GM12878 (cell line): ENCODE data around the gene RALBP1. TPM values are rescaled to one million over a fixed set of nuclear protein-coding genes. Genes with fewer than 3 reads are reported as not detected.

ENCODE experiments used
- ATAC-seq: fragments of 200-7000 bp; cut with Tn5 transposase; 3 replicates; pipeline ENCODE4 v1.9.1; 2020; ENCODE audit warnings: mild to moderate bottlenecking, moderate library complexity
- Bru-seq: library from RNA; stranded (reverse); fragments of 400-500 nt; gene quantifications from one replicate; lab custom pipeline; 2021; lab: Mats Ljungman, UMichigan
- BruChase-seq, 2 experiments: library from RNA; stranded (reverse); fragments of 400-500 nt; gene quantifications; one replicate each; lab custom pipeline; 2021; lab: Mats Ljungman, UMichigan
- BruUV-seq: library from RNA; stranded (reverse); fragments of 400-500 nt; replicated peaks from 2 replicates; lab custom pipeline; 2021; lab: Mats Ljungman, UMichigan
- CTCF ChIA-PET: fragments of 300-600 bp; sonication (Branson Sonifier 250); formaldehyde crosslinking; extraction: SDS; loops from one replicate; lab custom pipeline; 2021; ENCODE audit warnings: inconsistent platforms; lab: Yijun Ruan, JAX
- POLR2A ChIA-PET: fragments of 350-600 bp; formaldehyde crosslinking; extraction: SDS; loops from one replicate; lab custom pipeline; 2021; ENCODE audit warnings: inconsistent platforms; lab: Charles Lee
- RAD21 ChIA-PET: fragments of 300-600 bp; sonication (Branson Sonifier 250); formaldehyde crosslinking; loops from one replicate; lab custom pipeline; 2023; ENCODE audit warnings: antibody characterized with exemption; ENCODE audit not compliant: unreplicated experiment; lab: Charles Lee
- SMC1A ChIA-PET: fragments of 300-600 bp; sonication (Branson Sonifier 250); formaldehyde crosslinking; loops from one replicate; lab custom pipeline; 2023; ENCODE audit not compliant: unreplicated experiment, uncharacterized antibody; lab: Charles Lee
- DNase-seq: peaks from one replicate; pipeline ENCODE4 v3.0.0-alpha.2; 2011; ENCODE audit warnings: low read depth, low spot score
- FAIRE-seq: peaks from 3 replicates; lab custom pipeline; 2011; peaks lifted over from hg19 to GRCh38; lab: Jason Lieb, UNC
- H2AFZ ChIP-seq: 2 replicates; pipeline ENCODE4 v1.6.0; 2011; ENCODE audit warnings: low read depth, low read length, control low read depth; ENCODE audit not compliant: control insufficient read depth
- H3K27ac ChIP-seq: 2 replicates; pipeline ENCODE4 v1.5.1; 2011; ENCODE audit warnings: control low read depth; ENCODE audit not compliant: control insufficient read depth, insufficient read depth
- H3K27me3 ChIP-seq, 2 experiments: replicated peaks in 1 of 2; 2 replicates each; pipeline versions ENCODE4 v1.6.0 to v1.6.1; 2011; ENCODE audit warnings: low read length in 1 of 2; ENCODE audit not compliant: control insufficient read depth in 2 of 2, insufficient read depth in 2 of 2
- H3K36me3 ChIP-seq, 2 experiments: 2 replicates each; pipeline ENCODE4 v1.5.1; 2011; ENCODE audit warnings: low read length in 1 of 2; ENCODE audit not compliant: control insufficient read depth in 2 of 2, insufficient read depth in 2 of 2
- H3K4me1 ChIP-seq: 2 replicates; pipeline ENCODE4 v1.6.1; 2011; ENCODE audit warnings: mild to moderate bottlenecking, low read length, moderate library complexity, mixed read lengths; ENCODE audit not compliant: control insufficient read depth, insufficient read depth
- H3K4me2 ChIP-seq: 2 replicates; pipeline ENCODE4 v1.6.0; 2011; ENCODE audit warnings: control low read depth; ENCODE audit not compliant: control insufficient read depth, insufficient read depth
- H3K4me3 ChIP-seq: fragments of 200-600 bp; sonication (generic); 2 replicates; pipeline ENCODE4 v1.5.1; 2016
- H3K79me2 ChIP-seq: 2 replicates; pipeline ENCODE4 v1.6.0; 2011; ENCODE audit warnings: low read length; ENCODE audit not compliant: control insufficient read depth, insufficient read depth
- H3K9ac ChIP-seq: 2 replicates; pipeline ENCODE4 v1.8.0; 2011; ENCODE audit warnings: low read length, control low read depth, mixed read lengths; ENCODE audit not compliant: control insufficient read depth, insufficient read depth
- H3K9me3 ChIP-seq: replicated peaks from 3 replicates; pipeline ENCODE4 v1.5.1; 2011; ENCODE audit warnings: mild to moderate bottlenecking, low read length; ENCODE audit not compliant: control insufficient read depth, insufficient read depth
- H4K20me1 ChIP-seq: 2 replicates; pipeline ENCODE4 v1.6.0; 2011; ENCODE audit not compliant: control insufficient read depth, insufficient read depth
- BHLHE40 ChIP-seq, 2 experiments: fragments of 450-650 bp in 1 of 2; IDR thresholded peaks; 2 replicates each; pipeline ENCODE4 v1.6.1; 2011 to 2017; ENCODE audit warnings: low read depth in 2 of 2, borderline replicate concordance in 1 of 2, improper control_type of control experiment in 1 of 2, low read length in 1 of 2, mild to moderate bottlenecking in 1 of 2
- CBFB ChIP-seq: IDR thresholded peaks from 2 replicates; pipeline ENCODE4 v1.6.1; 2016; ENCODE audit warnings: antibody characterized with exemption, low read depth
- CBX5 ChIP-seq: sonication (generic); IDR thresholded peaks from 2 replicates; pipeline ENCODE4 v1.6.1; 2016; ENCODE audit warnings: low read depth, moderate library complexity, mild to moderate bottlenecking, inconsistent platforms
- ELK1 ChIP-seq: IDR thresholded peaks from 2 replicates; pipeline ENCODE4 v1.6.1; 2012; ENCODE audit warnings: low read depth, low read length, improper control_type of control experiment
- NKRF ChIP-seq: fragments of 450-650 bp; conservative IDR thresholded peaks from 2 replicates; pipeline ENCODE4 v1.6.1; 2017; ENCODE audit warnings: mild to moderate bottlenecking, moderate library complexity
- NR2C1 ChIP-seq: fragments of 450-650 bp; IDR thresholded peaks from 2 replicates; pipeline ENCODE4 v1.6.1; 2017; ENCODE audit warnings: antibody characterized with exemption, mild to moderate bottlenecking, moderate library complexity
- POLR2AphosphoS5 ChIP-seq: IDR thresholded peaks from 2 replicates; pipeline ENCODE4 v1.6.1; 2011; ENCODE audit warnings: mild to moderate bottlenecking, low read length, inconsistent platforms
- SREBF2 ChIP-seq: IDR thresholded peaks from 2 replicates; pipeline ENCODE4 v1.6.1; 2012; ENCODE audit warnings: mild to moderate bottlenecking, low read length
- TCF3 ChIP-seq: IDR thresholded peaks from 2 replicates; pipeline ENCODE4 v1.6.1; 2012; ENCODE audit warnings: low read depth, mild to moderate bottlenecking, low read length, borderline replicate concordance; ENCODE audit not compliant: insufficient read depth
- ZNF592 ChIP-seq: fragments of 450-650 bp; IDR thresholded peaks from 2 replicates; pipeline ENCODE4 v1.6.1; 2017; ENCODE audit warnings: mild to moderate bottlenecking, moderate library complexity
- WGBS: methylation state at CpG from one replicate; pipeline ENCODE4 v1.1.6; 2016; ENCODE audit warnings: low lambda C conversion rate; ENCODE audit not compliant: insufficient replicate concordance, insufficient coverage; ENCODE audit errors: missing lambda C conversion rate; 5-methylcytosine and 5-hydroxymethylcytosine counted together
- in situ Hi-C: fragments of 300-500 bp; cut with MboI; formaldehyde crosslinking; loops from 9 replicates; pipeline ENCODE4 v1.14.3; 2018; ENCODE audit warnings: mixed read lengths
- intact Hi-C: fragments of 100-400 bp; cut with micrococcal nuclease; formaldehyde crosslinking; loops from one replicate; pipeline ENCODE4 v1.14.2; 2022; ENCODE audit not compliant: unreplicated experiment
- long read RNA-seq, 2 experiments: library from polyadenylated mRNA; unstranded; transcript quantifications; one replicate each; pipeline ENCODE4 v2.0.0, GENCODE V29; 2019 to 2020
- polyA minus RNA-seq, 3 experiments: library from RNA; depleted of rRNA, polyadenylated mRNA; stranded (reverse); fragments of >200 nt; gene quantifications; 2 replicates each; pipeline ENCODE4 v1.2.3, GENCODE V29; 2011
- polyA plus RNA-seq, 11 experiments: library from polyadenylated mRNA; depleted of rRNA in 4 of 11; unstranded in 6 of 11; stranded (reverse) in 5 of 11; fragments of >200 nt; fragmentation: Nextera tagmentation in 4 of 11; fragmentation: Illumina TruSeq in 1 of 11; extraction: Ambion mirVana in 4 of 11; extraction: Trizol in 1 of 11; gene quantifications; 1 replicate in 1 of 11; 2 replicates in 10 of 11; pipeline versions ENCODE4 v1.2.1 to v1.2.3, GENCODE V29; 2011 to 2016; ENCODE audit warnings: inconsistent platforms in 2 of 11, missing spikeins in 2 of 11, low read depth in 1 of 11
- total RNA-seq, 4 experiments: library from RNA; depleted of rRNA in 3 of 4; stranded (reverse); fragments of >200 nt in 3 of 4; fragmentation: Illumina TruSeq in 1 of 4; extraction: Trizol in 1 of 4; gene quantifications; 2 replicates each; pipeline versions ENCODE4 v1.2.1 to v1.2.3, GENCODE V29; 2013 to 2021

The RALBP1 gene
- 30.0 and 33.4 TPM in 2 replicates for total RNA-seq (2013; cell fraction: nucleolus; rRNA removed)
- total RNA-seq (2014; rRNA removed): 41.3 and 47.1 TPM in 2 replicates
- total RNA-seq (2014; rRNA removed; fragmentation: Illumina TruSeq; extraction: Trizol): 43.8 and 45.6 TPM in 2 replicates
- total RNA-seq (2021): 46.9 and 50.5 TPM in 2 replicates
- 24.5 TPM for polyA plus RNA-seq (2011; ENCODE audit: low read depth)
- polyA plus RNA-seq (2011; rRNA removed): 38.6 and 42.7 TPM in 2 replicates
- polyA plus RNA-seq (2011; cell fraction: cytosol; rRNA removed): 33.6 and 45.2 TPM in 2 replicates
- 22.0 and 28.0 TPM in 2 replicates for polyA plus RNA-seq (2011; cell fraction: nucleus; rRNA removed)
- 31.4 and 42.9 TPM in 2 replicates for polyA plus RNA-seq (2012)
- 42.2 and 44.2 TPM in 2 replicates for polyA plus RNA-seq (2014; fragmentation: Illumina TruSeq; extraction: Trizol)
- polyA plus RNA-seq (2014; fragmentation: Nextera tagmentation; extraction: Ambion mirVana): 10 to 100 TPM; 11.2 to 17.9 TPM
- 39.2 and 44.0 TPM in 2 replicates for polyA plus RNA-seq (2014; rRNA removed)
- polyA plus RNA-seq (2016; fragmentation: Nextera tagmentation; extraction: Ambion mirVana): 10 to 100 TPM; 41.1 to 42.5 TPM
- 31.3 and 33.7 TPM in 2 replicates for polyA minus RNA-seq (2011; rRNA and poly(A)+ RNA removed)
- 16.2 and 16.4 TPM in 2 replicates for polyA minus RNA-seq (2011; cell fraction: cytosol; rRNA and poly(A)+ RNA removed)
- polyA minus RNA-seq (2011; cell fraction: nucleus; rRNA and poly(A)+ RNA removed): 9.7 and 21.0 TPM in 2 replicates
- Bru-seq, nascent RNA: percentile 78 among the genes with signal in this experiment
- percentile 79 among the genes with signal in this experiment for BruChase-seq, experiment 1, labeled RNA remaining after a 6-hour chase
- BruChase-seq, experiment 2, labeled RNA remaining after a 2-hour chase: percentile 76 among the genes with signal in this experiment
- long read RNA-seq, experiment 1, full-length matches to known transcripts: 7 of 12 reads
- long read RNA-seq, experiment 1, partial matches to known transcripts: 3 of 12 reads
- long read RNA-seq, experiment 1, other reads (novel, unspliced or antisense): 2 of 12 reads
- long read RNA-seq, experiment 2, partial matches to known transcripts: 28 of 34 reads
- long read RNA-seq, experiment 2, other reads (novel, unspliced or antisense): 1 of 34 reads

GRCh38 chr18:9474983-9475642 lies at the start of gene RALBP1:
RALBP1 (plus strand) TSS chr18:9475513; CDS start chr18:9513046, 37,533 bp downstream.
- RAD21 ChIA-PET: no interaction called here
- peak; percentile 99 for FAIRE-seq
- peak within 1 kb of the TSS; percentile 99 for H2AFZ ChIP-seq
- no peaks in the 10 kb centered on the region; a peak in 1 of 4 replicates for H3K27me3 ChIP-seq
- H3K4me3 ChIP-seq: peak within 1 kb of the TSS; percentile 97
- H3K4me2 ChIP-seq: peak within 1 kb of the TSS; percentile 87
- BruUV-seq: no TSS peak
- no peaks in the 10 kb centered on the region for H4K20me1 ChIP-seq
- H3K27ac ChIP-seq: peak within 1 kb of the TSS; percentile 83
- in situ Hi-C loops (no loop called here), intact Hi-C loops (loop anchor here (2.0 to 10.0 kb wide), 6 partner anchors 123 to 413 kb away; partner anchors contain the start of genes ANKRD12, PPP4R1 and TWSG1)
- peak; percentile 96 for ATAC-seq
- peaks cover 11% of the 10 kb centered on the region for H3K4me1 ChIP-seq
- CTCF ChIA-PET: interaction anchor here (1.2 kb wide), 1 partner anchor 40 kb away, joined by 5 read pairs; no protein-coding TSS in a partner anchor
- peak within 1 kb of the TSS; percentile 88 for H3K9ac ChIP-seq
- no peaks in the 10 kb centered on the region; the same call in 2 of the 3 replicates for H3K9me3 ChIP-seq
- H3K36me3 ChIP-seq: peaks cover 0 to 3% of the 10 kb centered on the region in 2 experiments; a peak in 1 of 4 replicates
- peak; percentile 94 for DNase-seq
- POLR2A ChIA-PET: no interaction called here
- under 1% methylated on average over 52 of the region's 69 CpGs for WGBS
- peaks cover 42% of the 10 kb centered on the region for H3K79me2 ChIP-seq
- SMC1A ChIA-PET: interaction anchor here (1.1 to 1.6 kb wide), 3 partner anchors 19 to 120 kb away, joined by 3 read pairs; no protein-coding TSS in a partner anchor
- peak; percentile 74; the same call in 1 of the 2 replicates for TF ChIP-seq POLR2AphosphoS5
- TF ChIP-seq CBX5: 0 out of 2 replicates have a peak, but pooled peaks have one; percentile 34
- TF ChIP-seq CBFB: peak; percentile 87
- 0 out of 2 replicates have a peak, but pooled peaks have one; percentile 22 for TF ChIP-seq NKRF
- TF ChIP-seq SREBF2: no peak
- no peak for TF ChIP-seq ELK1
- TF ChIP-seq NR2C1: peak; percentile 90
- no peak for TF ChIP-seq ZNF592
- TF ChIP-seq TCF3: no peak
- TF ChIP-seq BHLHE40 (IDR thresholded peaks at IDR 0.05; ENCODE audit: borderline replicate concordance in 1 of 2, low read depth in 2 of 2, low read length in 1 of 2): peak in 1 of 2 experiments; percentile 62; a peak in 2 of 4 replicates
